ENCODE results near the gene SUPT20HL2. TPM values are rescaled to one million over a fixed set of nuclear protein-coding genes. Genes with fewer than 3 reads are reported as not detected.

Gene SUPT20HL2
- total RNA-seq, 2 donors from 2014 or later = not detected

DNA sequence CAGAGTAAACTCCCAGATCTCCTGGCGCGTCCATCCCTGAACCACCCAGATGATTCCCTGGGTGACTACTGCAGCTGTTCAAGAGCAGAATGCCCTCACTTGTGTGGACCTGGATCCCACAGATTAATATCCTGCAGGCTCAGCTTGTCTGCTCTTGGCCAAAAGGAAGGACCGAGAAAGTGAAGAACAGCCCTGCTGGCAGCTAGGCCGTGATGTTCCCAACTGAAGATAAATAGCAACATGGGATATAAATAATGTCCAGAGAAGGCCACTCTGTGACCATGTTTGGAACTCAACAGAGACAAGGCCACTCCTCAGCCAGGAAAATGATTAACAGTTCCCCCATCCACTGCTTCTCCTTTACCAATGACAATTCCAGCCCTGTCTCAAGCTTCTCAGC lies 21.5 kb downstream of the SUPT20HL2 start:
- intact Hi-C loops (cut with DNase I) = no loop called here
- no peaks in the 10 kb centered on the region for H3K36me3 ChIP-seq
- no peaks in the 10 kb centered on the region for H3K27me3 ChIP-seq
- TF ChIP-seq CTCF (IDR thresholded peaks at IDR 0.05) = no peak
- no peak overlapping the region for H3K27ac ChIP-seq
- H3K4me3 ChIP-seq = no peak overlapping the region
- H3K4me1 ChIP-seq = no peaks in the 10 kb centered on the region
- DNase-seq = no peak
- no peaks in the 10 kb centered on the region for H3K9me3 ChIP-seq
- H3K9ac ChIP-seq (ENCODE audit: low read depth in 2 of 2, low read length in 2 of 2) = no peak overlapping the region

DNA sequence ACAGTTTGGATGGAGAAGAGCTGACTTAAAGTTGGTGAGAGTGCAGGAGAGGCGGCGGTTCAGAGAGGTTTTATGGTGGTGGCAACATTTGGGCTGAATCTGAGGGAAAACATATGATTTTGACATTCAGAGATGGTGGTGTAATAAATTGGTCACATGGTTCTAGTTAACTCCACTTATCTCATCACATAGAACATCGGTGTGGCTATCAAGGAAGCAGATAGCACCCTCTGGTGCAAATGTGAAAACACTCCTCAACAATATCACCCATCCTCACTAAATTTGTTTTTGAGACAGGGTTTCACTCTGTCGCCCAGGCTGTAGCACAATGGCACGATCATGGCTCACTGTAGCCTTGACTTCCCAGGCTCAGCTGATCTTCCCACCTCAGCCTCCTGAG lies 28.8 kb downstream of the SUPT20HL2 start:
- intact Hi-C loops (cut with DNase I) = no loop called here
- DNase-seq = no peak
- no peak overlapping the region for H3K27ac ChIP-seq
- H3K9ac ChIP-seq (ENCODE audit: low read depth in 2 of 2, low read length in 2 of 2) = no peak overlapping the region
- H3K27me3 ChIP-seq = no peaks in the 10 kb centered on the region
- no peaks in the 10 kb centered on the region for H3K9me3 ChIP-seq
- no peak for TF ChIP-seq CTCF (IDR thresholded peaks at IDR 0.05)
- H3K36me3 ChIP-seq = no peaks in the 10 kb centered on the region
- no peaks in the 10 kb centered on the region for H3K4me1 ChIP-seq
- H3K4me3 ChIP-seq = no peak overlapping the region

DNA sequence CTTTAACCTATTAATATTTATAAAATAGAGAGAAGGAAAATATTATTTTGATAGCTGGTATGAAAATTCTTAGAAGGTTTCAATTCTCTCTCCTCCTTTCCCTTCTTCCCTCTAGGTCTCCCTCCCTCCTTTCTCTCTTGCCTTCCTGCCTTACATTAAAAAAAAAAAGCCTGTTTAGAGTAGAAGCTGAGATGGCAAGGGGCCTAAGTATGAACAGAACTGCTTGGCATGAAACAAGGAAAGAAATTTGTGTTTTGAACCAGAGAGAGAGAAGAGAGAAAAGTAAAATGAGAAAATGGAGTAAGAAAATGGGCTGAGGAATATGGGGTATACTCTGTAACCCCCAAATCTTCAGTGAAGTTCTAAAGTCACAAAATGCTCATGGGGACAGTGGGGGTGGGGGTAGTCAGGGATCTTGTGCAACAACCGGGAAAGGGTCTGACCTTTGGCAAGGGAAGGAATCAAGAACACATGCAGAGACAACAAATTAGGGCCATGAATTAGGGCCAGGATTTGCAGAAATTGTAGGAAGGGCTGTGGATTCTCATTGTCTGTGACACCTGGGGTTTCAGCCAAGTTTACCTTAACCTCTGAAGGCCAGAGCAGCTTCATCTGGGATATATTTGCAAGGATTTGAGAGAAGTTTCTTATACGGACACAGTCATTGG lies 30.6 kb downstream of the SUPT20HL2 start:
- H3K4me3 ChIP-seq = no peak overlapping the region
- no peak overlapping the region for H3K9ac ChIP-seq (ENCODE audit: low read depth in 2 of 2, low read length in 2 of 2)
- no peak for DNase-seq
- no peak overlapping the region for H3K27ac ChIP-seq
- TF ChIP-seq CTCF (IDR thresholded peaks at IDR 0.05) = no peak
- H3K36me3 ChIP-seq = no peaks in the 10 kb centered on the region
- H3K4me1 ChIP-seq = no peaks in the 10 kb centered on the region
- intact Hi-C loops (cut with DNase I) = no loop called here
- H3K9me3 ChIP-seq = no peaks in the 10 kb centered on the region
- no peaks in the 10 kb centered on the region for H3K27me3 ChIP-seq

DNA sequence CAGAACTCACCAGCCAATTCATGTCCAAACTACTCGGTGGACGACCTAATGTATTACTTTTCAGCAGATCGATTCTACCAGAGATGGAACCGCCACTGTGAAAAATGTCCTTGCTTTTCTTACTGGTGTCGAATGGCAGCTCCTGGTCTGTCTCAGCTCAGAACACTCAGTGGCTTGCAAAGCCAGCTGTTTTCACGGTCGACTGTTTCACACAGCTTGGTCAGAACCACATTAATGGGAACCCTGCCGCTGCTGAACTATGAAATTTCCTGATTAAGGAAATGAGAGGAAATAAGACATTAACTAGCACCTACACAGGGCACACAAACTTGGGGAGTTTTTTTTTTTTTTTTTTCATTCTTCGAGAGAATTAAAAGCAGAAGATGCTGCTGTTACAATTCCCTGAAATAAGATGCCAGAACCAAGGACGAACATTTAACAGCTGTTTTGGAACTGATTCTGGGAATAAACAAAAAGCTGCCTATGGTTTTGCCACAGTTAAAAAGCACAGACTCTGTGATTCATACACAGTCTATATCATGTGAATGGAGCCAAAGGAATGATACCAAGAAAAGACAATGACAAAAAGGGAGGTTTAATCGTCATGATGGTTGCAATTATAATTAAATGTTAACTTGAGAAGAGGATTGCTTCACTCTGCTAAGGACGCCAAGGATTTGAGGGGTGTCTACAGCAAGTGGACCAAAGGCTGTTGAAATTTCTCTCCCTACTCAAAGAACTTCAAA lies 31.3 kb downstream of the SUPT20HL2 start:
- Histone ChIP-seq H3K9me3 (no peaks in the 10 kb centered on the region), H3K27ac (no peak overlapping the region), H3K9ac (ENCODE audit: low read depth in 2 of 2, low read length in 2 of 2) (no peak overlapping the region), H3K4me3 (no peak overlapping the region), H3K4me1 (no peaks in the 10 kb centered on the region), H3K27me3 (no peaks in the 10 kb centered on the region), H3K36me3 (no peaks in the 10 kb centered on the region)
- intact Hi-C loops (cut with DNase I) = no loop called here
- DNase-seq = no peak
- no peak for TF ChIP-seq CTCF (IDR thresholded peaks at IDR 0.05)

- Histone ChIP-seq H3K36me3 (no peaks in the 10 kb centered on the region), H3K4me1 (no peaks in the 10 kb centered on the region), H3K4me3 (no peak overlapping the region), H3K27ac (no peak overlapping the region), H3K27me3 (no peaks in the 10 kb centered on the region), H3K9ac (ENCODE audit: low read depth in 2 of 2, low read length in 2 of 2) (no peak overlapping the region), H3K9me3 (no peaks in the 10 kb centered on the region)
- no peak for DNase-seq
- TF ChIP-seq CTCF (IDR thresholded peaks at IDR 0.05) = no peak
- intact Hi-C loops (cut with DNase I) = no loop called here
Measured at GRCh38 chrX:24277405-24277804, 36.5 kb downstream of the SUPT20HL2 start.

Data from colonic mucosa (tissue), 4 donors.